GM19438 (cell line): ENCODE measurements around the gene RABGAP1L.
"Not testable (repeated sequence)": the region's sequence is repeated elsewhere in the genome, so short reads cannot be mapped to it uniquely, and the experiment has no call there.

Experiments used
- ATAC-seq: cut with Tn5 transposase; IDR thresholded peaks from one replicate; pipeline ENCODE4 v1.9.1; 2021; ENCODE audit warnings: low read depth; ENCODE audit not compliant: unreplicated experiment

RABGAP1L gene

DNA sequence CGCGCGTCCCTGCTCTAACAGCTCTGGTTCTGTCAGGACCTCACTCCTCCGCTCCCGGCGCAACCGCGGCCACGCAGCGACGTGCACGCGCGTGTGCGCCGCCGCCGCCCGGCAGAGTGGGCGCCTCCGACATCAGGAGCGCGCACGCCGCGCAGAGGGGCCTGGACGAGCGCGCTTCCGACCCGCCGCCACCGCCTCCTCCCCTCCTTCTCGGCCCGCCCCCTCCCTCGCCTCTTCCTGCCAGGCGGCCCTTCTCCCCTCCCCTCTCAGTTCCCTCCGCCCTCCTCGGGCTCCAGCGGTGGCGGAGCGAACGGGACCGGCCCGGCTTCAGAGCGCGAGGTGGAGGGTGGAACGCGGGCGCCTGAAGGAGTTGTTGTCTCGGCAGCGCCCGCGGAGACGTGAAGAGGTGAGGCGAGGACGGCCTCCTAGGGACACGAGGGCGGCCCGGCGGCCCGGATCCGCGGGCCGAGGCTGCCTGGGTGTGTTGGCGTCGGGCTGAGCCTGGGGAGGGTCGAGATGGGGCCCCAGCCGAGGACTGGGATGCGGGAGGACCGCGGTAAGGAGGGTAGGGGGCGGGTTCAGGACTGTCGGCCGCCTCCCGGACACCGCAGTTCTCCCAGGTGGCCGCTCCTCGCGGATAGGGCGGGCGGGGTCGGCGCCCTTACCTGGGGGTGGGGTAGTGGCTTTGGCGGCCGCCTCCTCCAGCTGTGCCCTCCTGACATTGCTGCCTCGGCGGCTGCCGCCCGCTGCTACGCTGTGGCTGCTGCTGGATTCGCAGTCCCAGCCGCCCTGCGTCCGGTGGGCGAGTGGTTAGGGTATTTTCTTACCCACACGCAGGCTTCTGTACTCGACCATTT lies at the start of gene RABGAP1L:
RABGAP1L (plus strand) TSS at position 269 of the 857 bp plus-strand sequence.
- ATAC-seq, result peak; percentile 57

- ATAC-seq, result no peak
These were observed 49.3 kb upstream of the RABGAP1L start for GRCh38 chr1:174110053-174110452.

DNA sequence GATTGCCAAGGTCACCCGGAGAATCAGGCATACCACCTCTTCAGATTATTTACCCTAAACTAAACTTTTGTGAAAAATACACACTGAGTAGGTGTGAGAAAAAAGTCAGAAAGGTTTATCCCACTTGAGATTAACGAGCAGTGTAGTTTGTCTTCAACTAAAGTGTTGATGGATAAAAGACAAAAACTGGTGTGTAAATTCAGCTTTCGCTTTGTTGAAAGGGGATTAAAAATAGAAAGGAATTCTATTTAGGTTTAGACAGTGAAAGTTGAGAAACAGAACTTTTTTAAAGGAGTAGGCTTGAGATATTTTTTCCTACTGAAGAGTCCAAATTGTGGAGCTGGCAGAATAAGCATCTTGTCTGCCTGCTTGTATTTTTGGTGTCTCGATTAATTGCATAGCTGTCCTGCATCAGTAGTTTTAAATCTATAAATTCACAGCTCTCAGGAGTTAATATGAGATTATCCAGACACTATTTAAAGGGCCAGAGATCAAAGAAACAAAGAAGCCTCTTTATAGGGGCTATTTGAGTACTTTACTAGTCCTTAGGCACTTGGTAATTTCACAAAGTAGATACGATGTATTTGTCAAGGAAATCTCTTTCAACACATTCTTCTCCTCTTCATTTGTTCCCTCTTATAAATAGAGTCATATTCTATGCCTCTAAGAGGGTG lies 46.7 kb upstream of the RABGAP1L start:
- ATAC-seq, result no peak

DNA sequence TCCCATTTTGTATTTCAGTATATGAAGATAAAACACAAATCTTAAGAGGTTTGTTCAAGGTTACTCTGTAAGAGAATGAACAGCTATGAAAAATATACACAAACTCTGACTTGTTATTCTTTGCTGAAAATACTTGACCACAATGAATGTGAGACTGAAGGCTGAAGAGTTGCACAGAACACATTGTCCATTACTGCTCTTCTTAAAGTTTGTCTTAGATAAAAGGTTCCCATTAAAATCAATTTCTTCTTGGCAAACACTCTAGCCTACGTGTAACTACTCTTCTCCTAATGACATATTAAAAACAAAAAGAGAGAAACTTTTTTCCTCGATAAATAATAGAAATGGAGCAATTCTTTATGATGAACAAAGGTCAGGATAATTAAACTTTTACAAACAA lies 45.2 kb upstream of the RABGAP1L start:
- ATAC-seq, result no peak

DNA sequence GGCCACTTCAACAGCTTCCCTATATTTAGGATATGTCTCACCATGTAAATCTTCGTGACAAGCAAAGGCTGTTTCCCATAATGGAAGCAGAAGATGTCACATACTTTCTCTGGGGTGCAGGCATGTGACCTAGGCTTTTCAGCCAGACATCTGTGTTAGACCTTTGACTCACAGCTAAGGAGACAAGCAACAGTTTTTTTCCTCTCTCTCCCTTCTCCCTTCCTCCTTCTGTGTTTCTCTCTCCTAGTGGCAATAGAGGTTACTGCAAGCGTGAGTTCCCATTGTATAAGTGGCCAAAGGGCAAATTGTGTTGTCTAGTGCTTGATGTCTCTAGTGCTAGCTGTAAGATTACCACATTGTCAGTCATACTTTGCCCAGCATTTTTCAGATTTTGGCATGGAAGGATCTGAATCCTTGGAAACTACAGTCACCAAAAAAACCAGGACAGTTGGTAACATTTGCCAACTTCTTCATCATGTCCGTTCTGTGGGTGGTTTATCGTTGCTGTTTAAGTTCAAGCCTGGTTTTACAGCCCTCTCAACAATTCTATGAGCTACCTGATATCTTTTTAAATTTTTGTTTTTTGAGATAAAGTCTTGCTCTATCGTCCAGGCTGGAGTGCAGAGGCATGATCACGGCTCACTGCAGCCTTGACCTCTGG lies 44.4 kb upstream of the RABGAP1L start:
- ATAC-seq, result peak; percentile 78

GRCh38 chr1:174116042-174116441 lies 43.3 kb upstream of the RABGAP1L start:
- ATAC-seq, result no peak

DNA sequence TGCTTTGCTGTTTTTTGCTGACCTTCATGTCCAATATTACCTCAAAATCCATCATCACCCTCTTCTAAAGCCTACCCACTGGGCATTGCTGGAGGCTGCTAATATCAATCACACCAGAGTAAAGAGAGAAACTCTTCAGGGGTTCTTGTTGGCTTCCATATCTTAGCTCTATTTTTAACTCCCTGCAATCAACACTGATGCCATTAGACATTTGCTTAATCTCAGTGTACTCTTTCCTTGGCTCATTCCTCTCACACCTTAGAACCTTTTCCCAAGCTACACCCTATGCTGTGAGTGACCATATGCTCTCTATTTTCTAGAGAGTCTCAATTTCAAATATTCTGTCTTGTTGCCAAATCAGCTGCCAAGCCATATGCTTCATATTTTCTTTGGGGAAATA lies 40.6 kb upstream of the RABGAP1L start:
- no peak for ATAC-seq

DNA sequence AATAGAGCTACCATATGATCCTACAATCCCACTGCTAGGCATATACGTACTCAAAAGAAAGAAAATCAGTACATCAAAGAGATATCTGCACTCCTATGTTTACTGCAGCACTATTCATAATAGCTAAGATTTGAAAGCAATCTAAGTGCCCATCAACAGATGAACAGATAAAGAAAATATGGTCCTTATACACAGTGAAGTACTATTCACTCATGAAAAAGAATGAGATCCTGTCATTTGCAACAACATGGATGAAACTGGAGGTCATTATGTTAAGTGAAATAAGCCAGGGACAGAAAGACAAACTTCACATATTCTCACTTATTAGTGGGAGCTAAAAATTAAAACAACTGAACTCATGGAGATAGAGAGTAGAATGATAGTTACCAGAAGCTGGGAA lies 37.0 kb upstream of the RABGAP1L start:
- ATAC-seq, result not testable (repeated sequence)

DNA sequence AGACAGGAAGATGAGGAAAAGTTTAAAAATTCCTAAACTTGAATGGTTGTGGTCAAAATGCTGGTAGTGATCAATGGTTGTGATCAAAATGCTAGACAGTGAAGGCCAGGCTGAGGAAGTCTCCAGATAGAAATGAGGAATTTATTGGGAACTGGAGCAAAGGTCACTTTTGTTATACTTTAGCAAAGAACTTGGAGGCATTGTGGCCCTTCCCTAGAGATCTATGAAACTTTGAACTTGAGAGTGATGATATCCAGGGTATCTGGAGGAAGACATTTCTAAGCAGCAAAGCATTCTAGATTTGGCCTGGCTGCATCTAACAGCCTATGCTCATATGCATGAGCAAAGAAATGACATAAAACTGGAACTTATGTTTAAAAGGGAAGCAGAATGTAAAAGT lies 35.5 kb upstream of the RABGAP1L start:
- ATAC-seq, result no peak

- not testable (repeated sequence) for ATAC-seq
These were observed 32.1 kb upstream of the RABGAP1L start for GRCh38 chr1:174127176-174127575.

- ATAC-seq, result no peak
These were observed 28.2 kb upstream of the RABGAP1L start for GRCh38 chr1:174131032-174131638.

- no peak for ATAC-seq
These were observed 25.2 kb upstream of the RABGAP1L start for GRCh38 chr1:174134003-174134659.

DNA sequence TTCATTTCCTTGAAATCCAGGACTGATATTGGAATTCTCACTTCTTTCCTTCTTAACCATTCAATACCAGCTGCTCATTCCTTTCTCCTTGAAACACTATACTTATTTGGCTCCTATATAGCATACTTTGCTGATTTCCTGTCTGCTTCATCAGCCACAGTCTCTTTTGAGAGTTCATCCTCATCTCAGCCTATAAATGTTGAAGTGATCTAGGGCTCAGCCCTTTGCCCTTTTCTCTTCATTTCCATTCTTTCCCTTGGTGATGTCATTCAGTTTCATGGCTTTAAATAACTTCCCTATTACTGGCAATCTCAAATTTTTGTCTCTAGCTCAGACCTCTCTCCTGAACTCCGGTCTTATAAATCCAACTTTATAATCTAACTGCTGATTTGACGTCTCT lies 24.1 kb upstream of the RABGAP1L start:
- no peak for ATAC-seq

GRCh38 chr1:174136714-174137113 lies 22.6 kb upstream of the RABGAP1L start:
- ATAC-seq, result no peak

DNA sequence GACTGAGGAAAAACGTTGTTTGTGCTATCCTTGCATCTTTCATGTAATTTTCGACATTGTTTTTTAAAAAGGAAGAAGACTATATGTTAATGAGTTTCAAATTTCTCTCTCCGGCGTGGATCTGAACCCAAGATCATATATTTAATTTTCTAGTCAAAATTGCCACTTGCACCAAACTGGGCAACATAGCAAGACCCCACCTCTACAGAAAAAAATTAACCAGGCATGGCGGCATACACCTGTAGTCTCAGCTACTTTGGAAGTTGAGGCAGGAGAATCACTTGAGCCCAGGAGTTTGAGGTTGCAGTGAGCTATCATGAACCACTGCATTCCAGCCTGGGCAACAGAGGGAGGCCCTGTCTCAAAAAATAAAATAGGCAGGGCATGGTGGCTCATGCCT lies 16.5 kb upstream of the RABGAP1L start:
- ATAC-seq, result no peak

- not testable (repeated sequence) for ATAC-seq
These were observed 15.5 kb upstream of the RABGAP1L start for GRCh38 chr1:174143727-174144396.

GRCh38 chr1:174144397-174144783 lies 14.9 kb upstream of the RABGAP1L start:
- not testable (repeated sequence) for ATAC-seq

GRCh38 chr1:174149216-174149615 lies 10.1 kb upstream of the RABGAP1L start:
- ATAC-seq, result no peak

- ATAC-seq, result no peak
These were observed 8.8 kb upstream of the RABGAP1L start for GRCh38 chr1:174150499-174150898.

GRCh38 chr1:174152427-174152826 lies 6.9 kb upstream of the RABGAP1L start:
- no peak for ATAC-seq
